ENCODE measurements around the gene ZNF217. TPM values are rescaled to one million over a fixed set of nuclear protein-coding genes. Genes with fewer than 3 reads are reported as not detected.

Gene ZNF217
- total and polyA plus RNA-seq, 9 of the 15 experiments (the other 6 are each of a cell fraction or from before 2014, with no cell fraction given) = 3.0 to 41.8 (median 16.8) TPM

DNA sequence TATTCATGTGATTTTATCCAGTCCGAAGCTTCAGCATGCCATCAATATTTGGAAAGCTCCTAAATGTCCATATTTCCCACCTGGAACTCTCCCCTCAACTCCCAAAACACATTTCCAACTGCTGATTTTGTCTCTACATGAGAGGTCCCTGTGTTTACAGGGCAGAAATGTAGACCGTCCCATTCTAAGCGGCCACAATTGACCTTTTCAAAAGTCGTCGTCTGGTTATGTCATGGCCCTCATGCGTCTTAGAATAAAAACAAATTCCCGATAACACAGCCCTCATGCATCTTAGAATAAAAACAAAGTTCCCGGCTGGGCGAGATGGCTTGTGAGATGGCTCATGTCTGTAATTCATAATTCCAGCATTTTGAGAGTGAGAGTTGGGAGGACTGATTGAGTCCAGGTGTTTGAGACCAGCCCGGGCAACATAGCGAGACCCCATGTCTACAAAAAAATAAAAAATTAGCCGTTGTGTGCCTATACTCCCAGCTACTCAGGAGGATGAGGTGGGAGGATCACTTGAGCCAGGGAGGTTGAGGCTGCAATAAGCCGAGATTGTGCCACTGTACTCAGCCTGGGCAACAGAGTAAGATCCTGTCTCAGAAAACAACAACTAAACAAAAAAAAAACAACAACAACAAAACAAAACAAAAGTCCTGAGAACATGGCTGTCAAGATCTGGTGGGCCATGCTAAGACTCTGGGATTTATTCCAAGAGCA is 6.4 kb upstream of the ZNF217 start:
- CTCF ChIA-PET (ENCODE audit: low intra/inter-chr PET ratio) = no interaction called here
- FAIRE-seq (no peak), ATAC-seq (no peak), DNase-seq (ENCODE audit: extremely low read depth in 1 of 4, low spot score in 3 of 4) (no peak)
- Histone ChIP-seq H3K4me2 (ENCODE audit: insufficient read depth, low read length) (peak overlapping the region; percentile 53), H4K20me1 (replicated peaks; ENCODE audit: control insufficient read depth, insufficient read depth, low read length) (no peaks in the 10 kb centered on the region), H3K27me3 (ENCODE audit: control insufficient read depth in 2 of 2, insufficient read depth in 2 of 2, low read length in 2 of 2) (no peaks in the 10 kb centered on the region), H3K4me1 (replicated peaks in 1 of 2; ENCODE audit: control insufficient read depth in 2 of 2, insufficient read depth in 2 of 2, low read length in 2 of 2) (peaks cover 22 to 30% of the 10 kb centered on the region in 2 experiments; a peak in 4 of 5 replicates), H3K9me3 (replicated peaks; ENCODE audit: control insufficient read depth, insufficient read depth, low read depth, low read length) (no peaks in the 10 kb centered on the region), H3K27ac (ENCODE audit: extremely low read depth, low read depth, low read length) (peak overlapping the region; percentile 21; the same call in 1 of the 3 replicates), H3K9ac (ENCODE audit: insufficient read depth in 1 of 2, low read depth in 2 of 2, low read length in 2 of 2) (peak overlapping the region; percentile 5 to 28; a peak in 1 of 4 replicates), H2AFZ (ENCODE audit: low read depth, low read length) (no peak overlapping the region), H3K79me2 (ENCODE audit: control insufficient read depth, insufficient read depth, low read length) (peaks cover 86% of the 10 kb centered on the region), H3K9me1 (ENCODE audit: control insufficient read depth, insufficient read depth, low read length) (no peaks in the 10 kb centered on the region), H3K4me3 (no peak overlapping the region), H3K36me3 (ENCODE audit: control insufficient read depth, insufficient read depth, low read length) (peaks cover 8% of the 10 kb centered on the region; the same call in 2 of the 3 replicates)
- intact Hi-C loops (cut with micrococcal nuclease) (no loop called here), in situ Hi-C loops (cut with MboI) (no loop called here)
- 50% methylated on average over 13 of the region's 13 CpGs for WGBS (ENCODE audit: insufficient coverage, low coverage, missing lambda C conversion rate)
- POLR2A ChIA-PET = interaction anchor here (1.0 to 2.8 kb wide), 2 partner anchors 9 to 138 kb away, joined by 3 to 19 read pairs; no protein-coding TSS in a partner anchor
- BruUV-seq (replicated peaks) = no TSS peak
- peak; percentile 89 for TF ChIP-seq EWSR1 (IDR thresholded peaks at IDR 0.05; ENCODE audit: borderline replicate concordance, low read depth, partially characterized antibody)
- 0 out of 2 replicates have a peak, but pooled peaks have one; percentile 31 for TF ChIP-seq BACH1 (tag; IDR thresholded peaks at IDR 0.05)
- TF ChIP-seq ZNF121 (CRISPR knock-in tag; conservative IDR thresholded peaks at IDR 0.05) = peak; percentile 88
- TF ChIP-seq SLC30A9 (CRISPR knock-in tag; IDR thresholded peaks at IDR 0.05) = no peak
- TF ChIP-seq, protein P1, sequence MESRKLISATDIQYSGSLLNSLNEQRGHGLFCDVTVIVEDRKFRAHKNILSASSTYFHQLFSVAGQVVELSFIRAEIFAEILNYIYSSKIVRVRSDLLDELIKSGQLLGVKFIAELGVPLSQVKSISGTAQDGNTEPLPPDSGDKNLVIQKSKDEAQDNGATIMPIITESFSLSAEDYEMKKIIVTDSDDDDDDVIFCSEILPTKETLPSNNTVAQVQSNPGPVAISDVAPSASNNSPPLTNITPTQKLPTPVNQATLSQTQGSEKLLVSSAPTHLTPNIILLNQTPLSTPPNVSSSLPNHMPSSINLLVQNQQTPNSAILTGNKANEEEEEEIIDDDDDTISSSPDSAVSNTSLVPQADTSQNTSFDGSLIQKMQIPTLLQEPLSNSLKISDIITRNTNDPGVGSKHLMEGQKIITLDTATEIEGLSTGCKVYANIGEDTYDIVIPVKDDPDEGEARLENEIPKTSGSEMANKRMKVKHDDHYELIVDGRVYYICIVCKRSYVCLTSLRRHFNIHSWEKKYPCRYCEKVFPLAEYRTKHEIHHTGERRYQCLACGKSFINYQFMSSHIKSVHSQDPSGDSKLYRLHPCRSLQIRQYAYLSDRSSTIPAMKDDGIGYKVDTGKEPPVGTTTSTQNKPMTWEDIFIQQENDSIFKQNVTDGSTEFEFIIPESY (CRISPR knock-in tag; IDR thresholded peaks at IDR 0.05) = peak; percentile 71; the same call in 1 of the 2 replicates
